H1 (cell line): Measurements from ENCODE around the gene NPC1L1. TPM values are rescaled to one million over a fixed set of nuclear protein-coding genes. Genes with fewer than 3 reads are reported as not detected.

Experiments
- CTCF ChIA-PET: fragments of 300-600 bp; sonication (Branson Sonifier 250); formaldehyde crosslinking; loops from one replicate; lab custom pipeline; 2021; ENCODE audit not compliant: partially characterized antibody; lab: Charles Lee
- POLR2A ChIA-PET: fragments of 300-600 bp; sonication (Branson Sonifier 250); formaldehyde crosslinking; loops from one replicate; lab custom pipeline; 2021; ENCODE audit warnings: inconsistent platforms; ENCODE audit not compliant: partially characterized antibody; lab: Charles Lee
- DNase-seq, 2 experiments: peaks; one replicate each; pipeline versions ENCODE4 v3.0.0 to v3.0.0-alpha.2; 2010 to 2022; ENCODE audit warnings: low spot score in 2 of 2, low read depth in 1 of 2, mixed read lengths in 1 of 2
- FAIRE-seq: peaks from 2 replicates; lab custom pipeline; 2011; peaks lifted over from hg19 to GRCh38; lab: Jason Lieb, UNC
- H2AFZ ChIP-seq: 2 replicates; pipeline ENCODE4 v1.8.1; 2012; ENCODE audit warnings: low read length, inconsistent platforms
- H2AK5ac ChIP-seq: 2 replicates; pipeline ENCODE4 v1.6.1; 2013; ENCODE audit warnings: low read depth, low read length
- H2BK120ac ChIP-seq: replicated peaks from 2 replicates; pipeline ENCODE3; 2013; ENCODE audit warnings: low read depth, low read length, inconsistent platforms
- H2BK12ac ChIP-seq: 2 replicates; pipeline ENCODE4 v1.6.1; 2013; ENCODE audit warnings: low read depth, low read length
- H2BK15ac ChIP-seq: 2 replicates; pipeline ENCODE4 v1.6.1; 2013; ENCODE audit warnings: low read length
- H2BK20ac ChIP-seq: 2 replicates; pipeline ENCODE4 v1.6.1; 2013; ENCODE audit warnings: low read length
- H2BK5ac ChIP-seq: 2 replicates; pipeline ENCODE4 v1.6.1; 2013; ENCODE audit warnings: low read depth, low read length
- H3K14ac ChIP-seq: 2 replicates; pipeline ENCODE4 v1.6.1; 2013; ENCODE audit warnings: inconsistent platforms; ENCODE audit not compliant: insufficient read length
- H3K18ac ChIP-seq: 2 replicates; pipeline ENCODE4 v1.6.1; 2013; ENCODE audit warnings: low read length; ENCODE audit errors: extremely low read depth
- H3K23ac ChIP-seq: 2 replicates; pipeline ENCODE4 v1.6.1; 2013; ENCODE audit warnings: inconsistent platforms; ENCODE audit not compliant: insufficient read length
- H3K23me2 ChIP-seq: 2 replicates; pipeline ENCODE4 v1.6.1; 2013; ENCODE audit warnings: low read depth, low read length
- H3K27ac ChIP-seq: 2 replicates; pipeline ENCODE4 v1.6.1; 2011; ENCODE audit warnings: low read depth, low read length, inconsistent platforms
- H3K27me3 ChIP-seq, 4 experiments: replicated peaks in 1 of 4; 1 replicate in 1 of 4; 2 replicates in 3 of 4; pipeline versions ENCODE4 v1.6.1 to v1.8.1; 2011 to 2013; ENCODE audit warnings: low read length in 3 of 4, mild to moderate bottlenecking in 3 of 4, inconsistent platforms in 2 of 4, mixed read lengths in 2 of 4, moderate library complexity in 1 of 4; ENCODE audit not compliant: control insufficient read depth in 3 of 4, insufficient read depth in 3 of 4; ENCODE audit errors: extremely low read depth in 1 of 4
- H3K36me3 ChIP-seq, 4 experiments: 2 replicates each; pipeline versions ENCODE4 v1.6.1 to v1.8.1; 2011 to 2013; ENCODE audit warnings: mild to moderate bottlenecking in 4 of 4, low read length in 3 of 4, moderate library complexity in 2 of 4, control low read depth in 1 of 4, inconsistent platforms in 1 of 4; ENCODE audit not compliant: insufficient read depth in 4 of 4, control insufficient read depth in 2 of 4
- H3K4ac ChIP-seq: replicated peaks from 2 replicates; pipeline ENCODE3; 2013; ENCODE audit warnings: low read length, low read depth, mixed read lengths, inconsistent platforms; ENCODE audit not compliant: insufficient read length
- H3K4me1 ChIP-seq, 4 experiments: replicated peaks in 1 of 4; 1 replicate in 1 of 4; 2 replicates in 3 of 4; pipeline versions ENCODE4 v1.6.1 to v1.8.1; 2011 to 2013; ENCODE audit warnings: low read length in 3 of 4, inconsistent platforms in 2 of 4, mixed read lengths in 1 of 4; ENCODE audit not compliant: insufficient read depth in 4 of 4, control insufficient read depth in 3 of 4
- H3K4me2 ChIP-seq, 2 experiments: 2 replicates each; pipeline versions ENCODE4 v1.6.1 to v1.8.1; 2011 to 2013; ENCODE audit warnings: low read depth in 2 of 2, low read length in 2 of 2, control low read depth in 1 of 2, inconsistent platforms in 1 of 2, mild to moderate bottlenecking in 1 of 2; ENCODE audit not compliant: insufficient read depth in 1 of 2
- H3K4me3 ChIP-seq, 4 experiments: fragments of 200-600, 300-600 bp in 1 of 4; sonication (generic), shearing (Covaris generic), sonication (Bioruptor Twin) in 1 of 4; 2 replicates each; pipeline versions ENCODE4 v1.5.1 to v1.8.1; 2011 to 2016; ENCODE audit warnings: low read length in 4 of 4, low read depth in 3 of 4, control low read depth in 2 of 4, inconsistent platforms in 2 of 4, mild to moderate bottlenecking in 2 of 4, mixed read lengths in 1 of 4, moderate library complexity in 1 of 4; ENCODE audit not compliant: insufficient read depth in 2 of 4; ENCODE audit errors: extremely low read depth in 1 of 4
- H3K56ac ChIP-seq: replicated peaks from 2 replicates; pipeline ENCODE3; 2013; ENCODE audit warnings: low read depth, mild to moderate bottlenecking, mixed read lengths, low read length, inconsistent platforms; ENCODE audit not compliant: insufficient read length
- H3K79me1 ChIP-seq: 2 replicates; pipeline ENCODE4 v1.6.1; 2013; ENCODE audit warnings: low read depth, low read length, control low read depth
- H3K79me2 ChIP-seq, 2 experiments: 2 replicates each; pipeline versions ENCODE4 v1.6.1 to v1.8.1; 2012 to 2013; ENCODE audit warnings: low read length in 2 of 2, mild to moderate bottlenecking in 2 of 2, inconsistent platforms in 1 of 2; ENCODE audit not compliant: insufficient read depth in 2 of 2, control insufficient read depth in 1 of 2
- H3K9ac ChIP-seq, 4 experiments: replicated peaks in 1 of 4; 1 replicate in 1 of 4; 2 replicates in 3 of 4; pipeline versions ENCODE4 v1.6.1 to v1.8.1; 2011 to 2013; ENCODE audit warnings: low read depth in 3 of 4, low read length in 3 of 4, control low read depth in 2 of 4, mild to moderate bottlenecking in 2 of 4, moderate library complexity in 2 of 4, inconsistent platforms in 1 of 4; ENCODE audit errors: extremely low read depth in 1 of 4
- H3K9me3 ChIP-seq, 2 experiments: 2 replicates each; pipeline versions ENCODE4 v1.6.1 to v1.8.1; 2012 to 2013; ENCODE audit warnings: mild to moderate bottlenecking in 2 of 2, moderate library complexity in 2 of 2, control low read depth in 1 of 2, inconsistent platforms in 1 of 2, low read depth in 1 of 2, low read length in 1 of 2, mixed read lengths in 1 of 2; ENCODE audit not compliant: insufficient read depth in 2 of 2
- H4K20me1 ChIP-seq, 2 experiments: replicated peaks in 1 of 2; 2 replicates each; pipeline versions ENCODE3 to v1.8.1; 2011 to 2013; ENCODE audit warnings: inconsistent platforms in 2 of 2, low read length in 2 of 2, mild to moderate bottlenecking in 1 of 2; ENCODE audit not compliant: insufficient read depth in 2 of 2, control insufficient read depth in 1 of 2
- H4K5ac ChIP-seq: 2 replicates; pipeline ENCODE4 v1.6.1; 2013; ENCODE audit warnings: low read length, low read depth, mixed read lengths, inconsistent platforms; ENCODE audit not compliant: insufficient read length
- H4K8ac ChIP-seq: 2 replicates; pipeline ENCODE4 v1.8.0; 2013; ENCODE audit warnings: mild to moderate bottlenecking, moderate library complexity, low read length, inconsistent platforms; ENCODE audit not compliant: insufficient read depth; ENCODE audit errors: extremely low read depth
- H4K91ac ChIP-seq: replicated peaks from 2 replicates; pipeline ENCODE3; 2013; ENCODE audit warnings: low read length, mixed read lengths, inconsistent platforms; ENCODE audit not compliant: insufficient read length
- BACH1 ChIP-seq: IDR thresholded peaks from 2 replicates; pipeline ENCODE4 v1.6.1; 2012; ENCODE audit warnings: low read length, improper control_type of control experiment
- CTBP2 ChIP-seq: IDR thresholded peaks from 2 replicates; pipeline ENCODE4 v1.7.0; 2011; ENCODE audit warnings: borderline replicate concordance, mild to moderate bottlenecking, moderate library complexity, mixed read lengths, low read length; ENCODE audit not compliant: insufficient read depth, insufficient read length
- EGR1 ChIP-seq: IDR thresholded peaks from 2 replicates; pipeline ENCODE4 v1.6.1; 2011; ENCODE audit warnings: low read depth, low read length, borderline replicate concordance
- NRF1 ChIP-seq: IDR thresholded peaks from 2 replicates; pipeline ENCODE4 v1.6.1; 2011; ENCODE audit warnings: mild to moderate bottlenecking, low read depth, low read length, improper control_type of control experiment
- SIN3A ChIP-seq, 2 experiments: IDR thresholded peaks in 1 of 2; conservative IDR thresholded peaks in 1 of 2; 2 replicates each; pipeline ENCODE4 v1.6.1; 2011 to 2012; ENCODE audit warnings: low read length in 2 of 2, improper control_type of control experiment in 1 of 2, low read depth in 1 of 2, mild to moderate bottlenecking in 1 of 2
- SIX5 ChIP-seq: IDR thresholded peaks from 2 replicates; pipeline ENCODE4 v1.6.1; 2011; ENCODE audit warnings: mild to moderate bottlenecking, low read depth, low read length
- SP4 ChIP-seq: IDR thresholded peaks from 2 replicates; pipeline ENCODE4 v1.6.1; 2012; ENCODE audit warnings: low read length, inconsistent platforms
- SRF ChIP-seq: IDR thresholded peaks from 2 replicates; pipeline ENCODE4 v1.6.1; 2011; ENCODE audit warnings: mild to moderate bottlenecking, low read depth, low read length, moderate library complexity
- TEAD4 ChIP-seq: IDR thresholded peaks from 2 replicates; pipeline ENCODE4 v1.6.1; 2012; ENCODE audit warnings: low read depth, low read length, inconsistent platforms, mixed read lengths
- WGBS, 2 experiments: shearing (Covaris generic) in 1 of 2; methylation state at CpG; one replicate each; pipeline versions ENCODE4 v1.1.6 to v1.1.7; 2013 to 2015; ENCODE audit warnings: low lambda C conversion rate in 2 of 2, mixed read lengths in 2 of 2, inconsistent platforms in 1 of 2, low coverage in 1 of 2, missing lambda C conversion rate in 1 of 2; ENCODE audit not compliant: insufficient replicate concordance in 2 of 2, insufficient coverage in 1 of 2, insufficient read length in 1 of 2; ENCODE audit errors: extremely low coverage in 1 of 2, missing lambda C conversion rate in 1 of 2; 5-methylcytosine and 5-hydroxymethylcytosine counted together
- polyA plus RNA-seq, 7 experiments: library from polyadenylated mRNA; depleted of rRNA in 3 of 7; stranded (reverse) in 5 of 7; unstranded in 2 of 7; fragments of >200 nt in 5 of 7; fragments of 200-250 nt in 2 of 7; gene quantifications; 1 replicate in 5 of 7; 2 replicates in 1 of 7; 4 replicates in 1 of 7; pipeline versions ENCODE4 v1.2.1 to v1.2.3, GENCODE V29; 2011 to 2013; ENCODE audit warnings: missing spikeins in 2 of 7, mixed read lengths in 2 of 7
- total RNA-seq: library from RNA; stranded (reverse); fragmentation: NEBNext Ultra II Directional; extraction: Animal tissue kit (Norgen Biotek cat#: 25700); gene quantifications from 2 replicates; pipeline ENCODE4 v1.2.1, GENCODE V29; 2021
- TF ChIP-seq, protein P1 (sequence below): IDR thresholded peaks from 2 replicates; pipeline ENCODE4 v1.6.1; 2011; ENCODE audit warnings: low read length, improper control_type of control experiment

The NPC1L1 gene
- total and polyA plus RNA-seq, 2 of the 8 experiments (the other 6 are each of a cell fraction or from before 2014, with no cell fraction given) = 0.06 to 0.21 TPM

DNA sequence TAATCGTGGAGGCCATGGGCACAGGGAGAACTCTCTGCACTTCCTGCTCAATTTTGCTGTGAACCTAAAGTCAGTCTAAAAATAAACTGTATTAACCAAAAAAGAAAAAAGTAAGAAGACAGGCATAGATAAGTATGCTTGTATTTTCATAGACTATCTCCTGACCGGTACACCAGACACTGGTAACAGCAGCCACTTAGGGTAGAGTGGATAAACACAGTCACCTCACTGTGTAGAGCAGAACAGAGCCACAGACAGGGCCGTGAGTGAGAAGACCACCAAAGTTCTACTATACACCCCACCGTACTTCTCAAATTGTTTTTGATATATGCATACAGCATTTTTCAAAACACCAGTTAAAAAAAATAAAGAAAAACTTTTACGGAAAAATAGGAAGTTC is 75.6 kb downstream of the NPC1L1 start:
- H3K9ac ChIP-seq = no peak overlapping the region
- no peak for DNase-seq
- no peak overlapping the region for H3K4ac ChIP-seq
- H4K5ac ChIP-seq = no peak overlapping the region
- POLR2A ChIA-PET = interaction anchor here (0.6 kb wide), 1 partner anchor 460 kb away, joined by 4 read pairs; no protein-coding TSS in a partner anchor
- no peak overlapping the region for H4K91ac ChIP-seq
- CTCF ChIA-PET = interaction anchor here (0.6 to 1.6 kb wide), 6 partner anchors 9 to 225 kb away, joined by 3 to 5 read pairs (median 3); no protein-coding TSS in a partner anchor
- peaks cover 15% of the 10 kb centered on the region for H3K79me1 ChIP-seq
- no peaks in the 10 kb centered on the region for H3K4me1 ChIP-seq
- 90% methylated on average over 5 of the region's 5 CpGs; no CpG with 5 or more reads in 1 of the 2 experiments for WGBS, 2 experiments
- no peak overlapping the region for H2BK15ac ChIP-seq
- H3K14ac ChIP-seq = no peak overlapping the region
- peaks cover 0 to 13% (median 6%) of the 10 kb centered on the region in 4 experiments; a peak in 2 of 8 replicates for H3K36me3 ChIP-seq
- H3K27ac ChIP-seq = no peak overlapping the region
- H3K23ac ChIP-seq = no peak overlapping the region
- H3K56ac ChIP-seq = no peak overlapping the region
- H2BK120ac ChIP-seq = no peak overlapping the region
- no peaks in the 10 kb centered on the region for H3K9me3 ChIP-seq
- H3K18ac ChIP-seq = no peak overlapping the region
- H3K4me2 ChIP-seq = no peak overlapping the region
- no peak overlapping the region for H2BK20ac ChIP-seq
- no peaks in the 10 kb centered on the region for H3K27me3 ChIP-seq
- no peak for FAIRE-seq
- H4K8ac ChIP-seq = no peak overlapping the region
- no peak overlapping the region for H2BK5ac ChIP-seq
- no peak overlapping the region for H2AFZ ChIP-seq
- H4K20me1 ChIP-seq = peaks cover 11 to 14% of the 10 kb centered on the region in 2 experiments
- no peak overlapping the region for H2AK5ac ChIP-seq
- no peaks in the 10 kb centered on the region; the same call in 1 of the 2 replicates for H3K23me2 ChIP-seq
- H3K4me3 ChIP-seq = no peak overlapping the region
- no peak overlapping the region for H2BK12ac ChIP-seq
- H3K79me2 ChIP-seq = peaks cover 0 to 61% of the 10 kb centered on the region in 2 experiments; a peak in 2 of 4 replicates
- no peak for TF ChIP-seq SRF
- no peak for TF ChIP-seq BACH1
- no peak for TF ChIP-seq EGR1
- TF ChIP-seq SIX5 = no peak
- no peak for TF ChIP-seq TEAD4
- TF ChIP-seq NRF1 = no peak
- TF ChIP-seq CTBP2 = no peak
- TF ChIP-seq SP4 = no peak
- no peak for TF ChIP-seq SIN3A (conservative IDR thresholded peaks at IDR 0.05 in 1 of 2, IDR thresholded peaks at IDR 0.05 in 1 of 2; ENCODE audit: low read depth in 1 of 2, low read length in 2 of 2)
- TF ChIP-seq, protein P1, sequence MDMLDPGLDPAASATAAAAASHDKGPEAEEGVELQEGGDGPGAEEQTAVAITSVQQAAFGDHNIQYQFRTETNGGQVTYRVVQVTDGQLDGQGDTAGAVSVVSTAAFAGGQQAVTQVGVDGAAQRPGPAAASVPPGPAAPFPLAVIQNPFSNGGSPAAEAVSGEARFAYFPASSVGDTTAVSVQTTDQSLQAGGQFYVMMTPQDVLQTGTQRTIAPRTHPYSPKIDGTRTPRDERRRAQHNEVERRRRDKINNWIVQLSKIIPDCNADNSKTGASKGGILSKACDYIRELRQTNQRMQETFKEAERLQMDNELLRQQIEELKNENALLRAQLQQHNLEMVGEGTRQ = no peak
